Skin of body (tissue), 2 donors: ENCODE measurements around the gene SWAP70. TPM values are rescaled to one million over a fixed set of nuclear protein-coding genes. Genes with fewer than 3 reads are reported as not detected.

Source experiments
- DNase-seq: peaks from one replicate; lab custom pipeline; 2025; lab: John Stamatoyannopoulos, UW
- total RNA-seq: library from RNA; depleted of rRNA; stranded (reverse); fragments of >200 nt; gene quantifications from one replicate; pipeline ENCODE4 v1.2.3, GENCODE V29; 2014

The SWAP70 gene
- total RNA-seq, 1 donor from 2014 or later = 31.8 TPM

DNA sequence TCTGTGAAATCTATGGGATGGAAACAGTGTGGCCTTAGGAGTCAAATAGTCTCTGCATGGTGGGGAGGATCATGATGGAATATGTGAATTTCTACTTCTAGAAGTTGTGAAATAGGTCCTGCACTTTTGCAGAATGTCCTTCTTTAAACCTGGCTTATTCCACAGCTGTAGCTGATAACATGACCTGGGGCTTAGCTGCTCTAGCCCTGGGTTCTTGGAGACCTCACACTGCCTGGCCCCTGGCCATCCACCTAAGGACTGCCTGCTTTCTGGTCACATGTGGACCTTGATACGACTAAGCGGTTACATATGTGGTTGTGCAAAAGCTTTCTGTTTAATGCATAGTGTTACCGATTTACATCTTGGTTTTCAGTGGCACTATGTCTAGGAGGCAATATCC is 88.2 kb downstream of the SWAP70 start:
- no peak for DNase-seq

DNA sequence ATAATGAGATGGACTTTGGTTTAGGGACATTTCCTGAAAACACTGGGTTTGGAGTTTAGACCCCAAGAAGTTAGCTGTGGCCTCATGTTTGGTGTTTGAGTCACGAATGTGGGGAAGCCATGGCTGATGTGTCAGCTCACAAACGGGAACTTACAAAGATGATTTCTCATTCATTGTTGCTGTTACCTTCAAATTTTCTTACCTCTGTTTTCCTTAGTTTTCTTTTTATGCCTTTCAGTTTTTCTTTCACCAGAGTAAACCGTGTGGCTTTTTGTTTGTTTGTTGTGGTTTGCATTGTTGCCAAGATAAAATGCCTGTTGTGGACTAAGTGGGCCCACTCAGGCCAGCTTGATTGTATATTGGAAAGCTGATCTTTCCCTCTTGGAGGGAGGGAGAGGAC is 89.1 kb downstream of the SWAP70 start:
- no peak for DNase-seq

DNA sequence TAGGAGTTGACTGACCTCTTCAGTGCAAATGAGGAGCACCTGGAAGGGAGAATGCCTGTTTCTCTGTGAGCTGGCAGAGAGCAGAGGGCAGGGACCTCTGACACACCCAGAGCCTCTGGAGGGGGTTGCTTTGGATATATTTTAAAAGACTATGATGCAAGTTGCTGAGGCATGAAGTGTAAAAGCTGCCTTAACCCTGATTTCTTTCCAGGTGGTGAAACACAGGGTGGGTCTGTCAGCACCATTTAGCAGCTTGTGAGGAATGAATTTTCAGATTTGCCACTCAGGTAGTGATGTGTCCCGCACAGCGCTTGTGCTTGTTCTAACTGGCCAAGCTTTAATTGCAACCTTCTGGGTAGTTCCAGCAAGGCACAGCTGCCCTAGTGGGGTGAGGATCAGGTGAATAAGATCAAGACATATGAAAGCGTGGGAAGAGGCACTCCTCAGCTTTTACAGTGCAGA is 90.2 kb downstream of the SWAP70 start:
- DNase-seq = no peak

DNA sequence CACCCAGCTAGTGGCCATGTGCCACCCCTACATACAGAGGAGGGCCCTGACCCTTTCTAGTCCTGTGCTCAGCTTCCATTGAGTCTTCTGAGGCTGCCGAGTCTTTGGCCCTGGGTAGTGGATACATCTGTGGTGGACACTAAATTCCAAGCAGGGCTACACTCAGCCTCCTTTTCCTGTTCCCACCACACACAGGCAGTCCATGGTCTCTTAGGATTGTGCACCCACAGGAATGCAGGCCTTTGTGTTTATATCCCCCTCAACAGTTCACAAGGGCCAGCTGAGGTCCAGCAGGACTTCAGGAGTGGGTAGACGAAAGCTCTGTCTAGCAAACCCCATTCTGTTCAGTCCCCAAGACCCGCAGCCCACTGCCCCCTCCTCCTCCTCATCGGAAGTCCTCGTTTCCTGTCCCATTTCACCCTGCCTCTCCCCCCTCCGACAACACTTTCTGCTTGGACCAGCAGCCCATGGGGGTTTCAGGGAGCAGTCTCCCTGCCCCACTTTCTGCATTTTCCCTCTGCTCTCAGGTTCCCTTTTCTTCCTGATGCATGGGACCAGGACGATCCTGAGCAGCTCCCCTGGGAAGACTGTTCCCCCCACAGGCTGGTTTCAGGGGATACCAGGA is 91.8 kb downstream of the SWAP70 start:
- DNase-seq = no peak

DNA sequence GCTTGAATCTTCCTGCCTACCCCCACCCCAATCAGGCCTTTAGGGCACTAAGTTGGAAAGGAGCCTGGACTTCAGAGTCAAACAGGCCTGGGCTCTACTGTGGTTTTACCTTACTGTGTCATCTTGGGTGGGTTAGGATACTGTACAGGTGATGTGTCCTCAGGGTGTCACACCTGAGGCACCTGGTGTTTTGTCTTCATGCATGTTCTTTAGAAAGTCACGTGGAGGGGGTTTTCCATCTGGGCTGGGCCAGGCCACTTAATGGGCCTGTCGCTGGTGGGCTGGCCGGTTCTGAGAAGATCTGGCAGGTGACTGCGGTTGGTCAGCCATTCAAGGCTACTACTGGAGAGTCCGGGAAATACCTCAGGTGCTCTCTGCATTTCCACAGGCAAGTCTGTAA is 92.6 kb downstream of the SWAP70 start:
- no peak for DNase-seq

DNA sequence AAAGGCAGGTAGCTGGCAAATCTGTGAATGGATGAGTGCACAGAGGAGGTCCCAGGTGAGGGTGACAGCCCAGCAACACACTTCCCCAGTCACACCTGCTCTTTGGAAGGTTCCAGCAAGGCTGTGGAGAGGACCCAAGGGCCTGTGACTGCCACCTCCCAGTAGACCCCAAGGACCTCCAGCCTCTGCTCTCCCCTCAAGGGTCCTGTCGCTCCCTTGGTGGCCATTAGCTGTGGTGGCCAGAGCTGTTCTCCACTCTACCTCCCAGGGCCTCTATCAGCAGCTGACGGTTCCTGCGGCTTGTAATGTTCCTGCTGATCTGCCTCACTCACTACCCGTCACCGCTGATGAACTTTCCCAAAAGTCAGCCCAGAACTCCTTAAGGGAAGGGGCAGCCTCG is 93.0 kb downstream of the SWAP70 start:
- DNase-seq = no peak

DNA sequence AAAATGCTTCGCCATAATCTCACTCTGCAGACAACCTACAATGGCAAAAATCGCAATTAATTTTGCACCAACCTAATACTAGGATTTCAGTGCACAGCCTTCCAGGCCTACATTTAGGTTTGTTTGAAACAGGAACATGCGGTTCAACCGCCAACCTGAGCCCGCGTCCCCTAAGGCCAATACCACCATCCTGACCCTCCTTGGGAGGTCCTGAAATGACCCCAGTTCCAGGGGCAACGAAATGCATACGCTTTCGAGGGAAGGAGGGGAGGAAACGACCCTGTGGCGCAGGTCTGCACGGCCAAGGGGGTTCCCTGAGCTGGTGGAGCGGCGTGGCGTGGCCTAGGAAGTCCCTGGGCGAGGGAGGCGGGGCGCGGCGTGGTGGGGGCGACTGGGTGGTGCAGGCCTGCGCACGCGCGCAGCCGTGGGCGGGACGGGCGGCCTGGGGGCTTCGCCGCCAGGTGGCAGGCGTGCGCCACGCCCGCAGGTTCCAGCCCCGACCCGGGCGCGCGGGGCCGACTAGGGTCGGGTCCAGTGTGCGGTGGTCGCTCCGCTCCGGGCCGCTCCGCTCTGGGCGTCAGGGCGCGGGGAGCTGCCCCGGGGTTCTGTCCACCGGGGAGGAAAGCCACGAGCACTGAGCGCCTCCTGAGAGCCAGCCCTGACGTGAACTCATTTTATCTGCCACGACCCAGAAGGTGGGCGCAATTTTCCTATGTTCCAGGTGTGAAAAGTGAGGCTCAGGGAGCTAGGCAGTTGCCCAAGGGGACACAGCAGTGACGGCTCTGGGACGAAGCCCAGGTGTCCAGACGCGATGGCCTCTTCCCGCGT is 94.1 kb downstream of the SWAP70 start:
- DNase-seq = peak; percentile 82

DNA sequence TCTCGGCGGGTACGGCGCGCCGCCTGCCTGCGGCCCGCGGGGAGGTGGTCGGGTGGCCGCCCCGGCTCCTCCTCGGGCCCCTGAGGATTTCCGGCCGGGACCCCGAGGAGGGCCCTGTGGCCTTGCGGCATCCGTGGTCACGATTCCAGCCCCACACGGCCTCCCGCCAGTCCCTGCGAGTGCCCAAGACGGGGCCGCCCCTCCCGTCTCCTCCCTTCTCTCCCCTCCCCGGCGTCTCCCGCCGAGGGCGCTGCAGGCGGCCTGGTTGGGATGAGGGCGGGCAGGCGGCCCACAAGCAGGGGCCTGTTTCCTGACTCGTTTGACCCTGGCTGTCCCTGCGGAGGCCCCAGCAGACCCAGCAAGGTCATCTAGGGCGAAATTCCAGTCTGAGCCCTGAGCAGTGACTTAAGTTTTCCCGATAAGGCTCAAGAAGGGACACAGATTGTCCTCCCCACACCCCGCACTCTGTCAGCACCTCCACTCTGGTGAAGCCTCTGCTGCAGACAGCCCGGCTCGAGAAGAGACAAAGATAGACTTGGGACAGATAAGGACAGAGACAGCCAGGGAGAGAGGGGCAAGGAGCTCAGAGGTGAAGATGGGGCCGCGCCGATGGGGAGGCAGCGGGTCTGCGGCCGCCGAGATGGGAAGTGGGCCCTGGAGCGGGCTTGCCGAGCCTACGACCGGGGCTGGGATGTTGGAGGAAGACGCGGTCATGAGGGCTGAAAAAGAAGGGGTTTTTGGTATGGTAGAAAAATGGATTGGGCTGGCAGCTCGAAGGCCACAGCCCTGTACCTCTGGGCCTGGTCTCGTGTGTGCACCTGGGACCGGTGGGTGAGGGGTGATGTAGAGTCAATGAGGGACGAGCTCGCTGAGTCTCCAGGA is 95.0 kb downstream of the SWAP70 start:
- DNase-seq = peak; percentile 56

DNA sequence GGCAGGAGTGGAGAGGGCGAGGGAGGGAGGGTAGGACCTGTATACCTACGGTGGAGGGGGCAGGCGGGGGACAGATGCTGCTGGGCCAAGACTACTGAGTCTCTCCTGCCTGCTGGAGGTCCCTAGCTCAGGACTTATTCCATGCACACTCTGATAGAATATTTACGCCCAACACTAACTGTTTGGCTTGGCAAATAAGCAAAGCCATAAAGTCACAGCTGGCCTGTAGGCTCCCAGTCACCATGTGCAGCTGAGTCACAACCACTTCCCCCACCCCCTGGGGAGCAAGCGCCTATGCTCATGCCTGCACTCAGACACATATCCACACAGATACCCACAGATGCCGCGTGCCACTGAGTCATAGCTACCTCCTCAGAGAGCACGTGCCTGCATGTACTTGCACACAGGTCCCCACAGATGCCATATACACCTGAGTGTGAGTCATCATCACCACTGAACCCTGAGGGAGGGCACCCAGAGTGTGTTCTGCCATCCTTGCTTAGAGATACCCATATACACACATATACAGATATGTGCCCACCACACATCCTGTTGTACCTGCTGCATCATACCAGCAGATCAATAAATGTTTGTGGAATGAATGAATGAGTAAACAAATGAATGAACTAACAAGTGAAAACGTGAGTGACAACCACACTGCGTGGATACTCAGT is 95.8 kb downstream of the SWAP70 start:
- DNase-seq = peak; percentile 81

DNA sequence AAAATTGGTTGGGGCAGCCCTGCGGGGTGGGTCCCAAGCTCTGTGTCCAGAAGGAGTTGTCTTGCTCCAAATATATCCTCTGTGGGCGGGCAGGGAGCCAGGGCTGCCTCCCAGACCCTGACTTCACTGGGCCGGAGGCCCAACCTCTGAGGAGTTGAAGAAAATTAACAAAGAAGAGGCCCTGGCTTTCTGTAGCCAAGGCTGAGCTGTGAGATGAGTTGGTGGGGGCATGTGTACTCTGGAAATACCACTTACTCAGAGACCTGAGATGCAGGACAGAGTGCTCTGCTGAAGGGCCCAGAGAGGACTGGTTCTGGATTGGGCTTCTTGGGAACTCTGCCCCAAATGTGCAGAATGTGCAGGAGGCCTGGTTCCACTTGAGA is 96.3 kb downstream of the SWAP70 start:
- peak; percentile 76 for DNase-seq

DNA sequence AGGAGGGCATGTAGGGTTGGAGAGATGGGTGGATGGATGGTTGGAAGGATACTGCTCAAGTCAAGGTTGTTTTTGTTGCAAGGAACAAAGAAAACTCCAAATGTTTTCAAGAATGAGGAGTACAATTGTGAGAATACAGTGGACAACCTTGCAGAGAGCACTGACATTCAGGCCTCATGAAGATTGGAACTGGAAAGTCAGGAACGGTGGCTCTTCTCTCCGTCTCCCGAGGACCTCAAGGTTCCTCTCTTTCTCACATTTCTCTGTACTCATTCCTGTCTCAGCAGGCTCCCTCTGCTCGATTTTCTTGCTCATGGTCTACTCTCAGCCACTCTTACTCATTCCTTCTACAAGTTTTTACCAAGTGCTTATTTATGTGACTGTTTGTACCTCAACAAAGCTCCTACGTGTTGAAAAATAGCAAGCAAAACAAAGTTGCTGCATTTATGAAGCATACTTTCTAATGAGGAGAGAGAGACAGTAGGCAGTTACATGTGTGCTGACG is 97.6 kb downstream of the SWAP70 start:
- no peak for DNase-seq

DNA sequence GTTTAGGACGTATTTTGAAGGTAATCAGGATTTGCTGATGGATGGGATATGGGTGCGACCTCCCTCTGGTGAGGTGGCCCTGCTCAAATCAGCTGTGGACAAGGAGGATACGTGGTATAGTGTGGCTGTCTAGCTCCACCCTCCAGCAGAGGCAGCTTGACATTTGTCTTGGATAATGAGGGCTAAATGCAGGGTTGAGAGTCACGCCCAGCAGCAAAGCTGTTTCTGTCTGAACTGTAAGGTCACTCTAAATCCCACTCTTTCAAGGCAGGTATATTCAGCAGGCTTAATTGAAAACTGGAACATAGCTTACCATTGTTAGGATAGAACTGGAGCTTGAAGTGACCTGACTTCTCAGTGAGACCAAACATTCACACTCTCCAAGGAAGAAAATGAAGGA is 98.7 kb downstream of the SWAP70 start:
- no peak for DNase-seq

DNA sequence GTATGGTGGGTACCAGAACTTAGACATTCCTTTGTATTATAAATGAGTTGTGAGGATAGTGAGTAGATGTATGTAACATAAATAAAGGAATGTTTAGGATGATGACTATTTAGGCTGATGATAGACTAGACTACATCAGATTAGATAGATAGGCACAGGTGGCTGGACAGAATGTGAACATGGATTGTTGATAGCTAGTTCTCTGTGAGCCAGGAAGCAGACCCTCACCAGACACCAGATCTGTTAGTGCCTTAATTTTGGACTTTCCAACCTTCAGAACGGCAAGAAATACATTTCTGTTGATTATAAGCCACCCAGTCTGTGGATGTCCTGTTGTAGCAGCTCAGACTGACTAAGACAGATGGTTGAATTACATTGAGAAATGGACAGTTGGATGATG is 99.4 kb downstream of the SWAP70 start:
- no peak for DNase-seq

DNA sequence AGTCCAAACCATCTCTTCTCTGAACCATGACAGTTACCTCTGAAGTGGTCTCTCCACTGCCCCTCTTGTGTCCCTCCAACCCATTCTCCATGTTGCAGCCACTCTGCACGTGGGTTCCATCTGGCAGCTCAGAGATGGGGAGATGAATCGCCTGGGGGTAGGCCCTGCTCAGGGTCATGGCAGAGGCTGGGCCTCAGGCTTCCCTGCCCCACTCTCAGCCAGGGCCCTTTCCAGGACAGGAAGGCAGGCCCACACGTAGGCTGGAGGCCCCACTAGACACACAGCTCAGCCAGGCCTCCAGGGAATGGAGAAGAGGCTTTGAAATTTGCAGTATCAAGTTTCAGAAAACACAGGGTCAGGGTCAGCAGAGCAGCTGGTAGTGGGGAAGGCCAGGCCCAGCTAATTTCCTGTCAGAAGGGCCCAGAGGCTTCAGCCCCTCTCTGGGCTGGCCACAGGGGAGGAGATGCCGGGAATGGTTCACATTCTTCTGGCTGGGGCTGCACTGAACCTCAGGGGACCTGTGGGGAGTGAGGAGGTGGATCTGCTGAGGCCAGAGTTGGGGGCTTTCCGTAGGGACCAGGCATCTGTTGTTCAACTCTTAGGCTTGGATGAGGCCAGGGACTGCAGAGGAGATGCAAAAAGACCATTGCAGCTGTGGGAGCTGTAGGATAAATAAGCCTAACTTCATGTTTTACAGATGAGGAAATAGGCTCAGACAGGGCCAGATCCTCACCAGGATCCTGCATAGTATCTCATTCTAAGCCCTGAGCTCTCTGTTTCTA is 101.6 kb downstream of the SWAP70 start:
- DNase-seq = peak; percentile 84

DNA sequence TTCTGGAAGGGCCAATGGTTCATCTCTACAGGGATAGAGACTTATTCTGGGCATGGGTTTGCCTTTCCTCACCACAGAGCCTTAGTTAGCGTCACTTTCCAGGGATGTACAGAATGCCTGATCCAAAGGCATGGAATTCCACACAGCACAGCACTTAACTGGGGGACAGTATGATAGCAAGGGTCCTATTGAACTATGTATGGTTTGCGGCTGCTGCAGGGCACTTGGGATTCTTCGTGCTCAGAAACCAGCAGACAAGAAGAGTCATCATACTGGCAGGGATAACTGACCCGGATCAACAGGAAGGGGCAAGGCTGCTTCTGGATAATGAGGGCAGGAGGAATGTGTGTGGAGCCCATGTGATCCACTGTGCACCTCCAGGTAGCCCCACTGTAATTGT is 105.7 kb downstream of the SWAP70 start:
- no peak for DNase-seq

DNA sequence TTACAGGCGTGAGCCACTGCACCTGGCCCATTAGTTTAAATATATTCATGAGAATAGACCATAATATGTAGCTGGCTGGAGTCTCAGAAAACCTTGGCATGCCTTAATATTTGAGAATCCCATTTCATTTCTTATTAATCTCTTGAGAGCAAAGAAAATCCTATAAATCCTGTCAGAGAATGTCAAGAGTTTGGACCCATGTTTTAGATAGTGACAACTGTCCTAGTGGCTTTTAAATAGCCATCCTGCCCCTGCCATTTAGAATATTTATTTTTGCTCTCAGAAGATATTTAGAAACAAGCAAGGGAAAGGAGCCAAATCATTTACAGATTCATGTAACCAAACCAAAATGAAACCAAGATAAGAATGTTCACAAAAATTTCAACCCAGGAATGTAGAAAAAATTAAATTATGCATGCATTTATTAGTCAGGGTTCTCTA is 107.2 kb downstream of the SWAP70 start:
- DNase-seq = no peak

DNA sequence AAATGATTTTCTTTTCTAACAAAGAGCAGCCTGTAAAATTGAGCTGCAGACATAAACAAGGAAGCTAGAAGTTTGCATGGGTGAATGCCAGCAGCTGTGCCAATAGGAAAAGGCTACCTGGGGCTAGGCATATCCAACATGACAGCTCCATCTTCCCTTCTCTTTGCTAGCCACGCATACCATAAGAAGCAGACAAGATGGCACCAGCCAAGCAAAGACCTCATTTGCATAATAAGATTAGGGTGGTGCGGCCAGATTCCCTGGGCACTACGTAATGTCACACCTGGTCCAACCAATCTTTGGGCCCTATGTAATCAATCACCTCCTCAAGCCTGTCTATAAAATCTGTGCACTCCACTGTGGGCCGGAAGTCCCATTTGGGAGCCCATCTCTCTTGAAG is 108.3 kb downstream of the SWAP70 start:
- no peak for DNase-seq

DNA sequence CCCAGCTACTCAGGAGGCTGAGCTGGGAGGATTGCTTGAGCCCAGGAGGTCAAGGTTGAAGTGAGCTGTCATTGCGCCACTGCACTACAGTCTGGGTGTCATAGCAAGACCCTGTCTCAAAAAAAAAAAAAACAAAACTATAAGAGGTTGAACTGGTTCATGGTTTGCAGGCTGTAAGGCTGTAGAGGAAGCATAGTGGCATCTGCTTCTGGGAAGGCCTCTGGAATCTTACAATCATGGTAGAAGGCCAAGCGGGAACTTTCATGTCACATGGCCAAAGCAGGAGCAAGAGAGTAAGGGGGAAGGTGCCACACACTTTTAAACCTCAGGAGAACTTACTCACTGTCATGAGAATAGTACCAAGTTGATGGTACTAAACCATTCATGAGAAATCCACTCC is 109.6 kb downstream of the SWAP70 start:
- no peak for DNase-seq

DNA sequence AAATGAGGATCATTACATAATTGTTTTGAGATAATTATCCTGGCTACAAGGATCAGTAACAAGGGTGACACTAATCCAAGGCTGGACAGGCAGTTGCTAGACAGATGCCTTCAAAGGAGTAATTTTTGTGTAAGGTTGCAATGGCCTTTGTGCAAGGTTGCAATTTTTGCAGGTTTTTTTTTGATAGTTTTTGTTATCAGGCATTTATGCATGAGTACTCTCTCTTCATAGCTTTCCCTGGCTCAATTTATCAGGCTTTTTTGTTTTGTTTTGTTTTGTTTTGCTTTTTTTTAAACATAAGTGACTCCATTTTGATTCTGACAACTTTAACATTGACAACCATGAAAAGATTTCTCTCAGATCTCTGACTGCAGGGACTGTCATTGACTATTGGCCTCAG is 110.2 kb downstream of the SWAP70 start:
- DNase-seq = no peak

DNA sequence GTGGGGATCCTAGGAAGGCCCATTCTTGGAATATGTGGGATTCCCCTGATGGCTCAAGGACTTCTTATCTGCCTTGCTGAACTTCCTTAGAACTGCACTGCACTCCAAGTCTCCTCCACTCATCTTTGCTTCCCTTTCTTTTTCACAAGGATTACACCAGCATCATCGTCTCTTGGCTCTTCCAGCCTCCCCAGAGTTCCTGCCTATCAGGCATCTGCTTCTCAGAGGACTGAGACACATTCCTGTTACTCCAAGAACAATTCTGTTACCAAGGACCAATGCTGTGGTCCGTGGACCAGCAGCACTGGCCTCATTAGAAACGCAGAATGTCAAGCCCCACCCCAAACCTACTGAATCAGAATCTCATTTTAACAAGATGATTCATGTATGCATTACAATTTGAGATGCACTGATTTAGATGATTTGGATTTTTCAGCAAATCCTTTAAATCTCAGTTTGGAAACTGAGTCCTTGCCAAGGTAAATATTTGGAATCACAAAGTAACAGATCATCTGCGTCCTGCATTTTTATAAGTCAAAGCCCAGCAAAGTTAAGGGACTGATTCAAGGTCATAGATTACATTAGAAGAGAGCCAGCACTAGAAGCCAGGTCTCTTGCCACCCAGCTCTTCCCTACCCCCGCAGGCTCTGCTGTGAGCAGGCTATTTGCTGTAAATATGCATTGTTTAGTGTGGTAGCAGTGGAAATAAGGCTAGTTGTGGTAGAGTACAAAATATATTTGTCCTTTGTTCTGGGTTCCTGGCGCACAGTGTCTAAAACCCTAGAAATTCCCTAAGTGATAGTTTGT is 110.9 kb downstream of the SWAP70 start:
- DNase-seq = no peak
